ENCODE measurements around the gene DDX54. TPM values are rescaled to one million over a fixed set of nuclear protein-coding genes. Genes with fewer than 3 reads are reported as not detected.

DDX54 gene
- total RNA-seq, 2 donors from 2014 or later: 52.7 TPM

GRCh38 chr12:113186033-113186365 lies 721 bp upstream of the DDX54 start:
- TF ChIP-seq CTCF (IDR thresholded peaks at IDR 0.05) (no peak), POLR2A (IDR thresholded peaks at IDR 0.05) (no peak)
- peak overlapping the region; percentile 89 to 97 (median 95) for H3K27ac ChIP-seq
- intact Hi-C loops (cut with DNase I): no loop called here
- H3K4me1 ChIP-seq: peaks cover 34% of the 10 kb centered on the region
- no peaks in the 10 kb centered on the region for H3K27me3 ChIP-seq
- no peak for ATAC-seq
- no peak for DNase-seq
- no peaks in the 10 kb centered on the region for H3K36me3 ChIP-seq (replicated peaks in 1 of 2; ENCODE audit: insufficient read depth in 1 of 2, low read depth in 2 of 2)
- H3K9me3 ChIP-seq: no peaks in the 10 kb centered on the region
- 4 to 6% methylated on average over 3 to 11 of the region's 11 CpGs for WGBS, 2 donors
- H3K4me3 ChIP-seq: peak overlapping the region; percentile 81 to 82

GRCh38 chr12:113184900-113185179 lies 438 bp downstream of the DDX54 start:
- 0% methylated on average over 20 of the region's 20 CpGs; no CpG with 5 or more reads in 1 of the 2 donors for WGBS, 2 donors
- peak; percentile 88 to 89 (median 88) for DNase-seq
- intact Hi-C loops (cut with DNase I): no loop called here

GRCh38 chr12:113184098-113184899 lies 979 bp downstream of the DDX54 start:
- intact Hi-C loops (cut with DNase I): no loop called here
- H3K4me3 ChIP-seq: peak overlapping the region; percentile 81 to 82
- 25 to 29% methylated on average over 22 to 26 of the region's 26 CpGs for WGBS, 2 donors
- DNase-seq: no peak
- no peaks in the 10 kb centered on the region for H3K27me3 ChIP-seq
- peaks cover 34% of the 10 kb centered on the region for H3K4me1 ChIP-seq
- H3K9me3 ChIP-seq: no peaks in the 10 kb centered on the region
- H3K36me3 ChIP-seq (replicated peaks in 1 of 2; ENCODE audit: insufficient read depth in 1 of 2, low read depth in 2 of 2): peaks cover 9 to 10% of the 10 kb centered on the region in 2 donors
- ATAC-seq: peak; percentile 39
- TF ChIP-seq CTCF (IDR thresholded peaks at IDR 0.05) (peak in 1 of 7 experiments; percentile 1), POLR2A (IDR thresholded peaks at IDR 0.05) (no peak)
- H3K27ac ChIP-seq: peak overlapping the region; percentile 89 to 97 (median 95)

More at GRCh38 chr12:113184900-113185179, 438 bp downstream of the DDX54 start:
- ATAC-seq: peak; percentile 88
- H3K27me3 ChIP-seq: no peaks in the 10 kb centered on the region
- H3K9me3 ChIP-seq: no peaks in the 10 kb centered on the region
- peak overlapping the region; percentile 89 to 97 (median 95) for H3K27ac ChIP-seq
- peaks cover 34% of the 10 kb centered on the region for H3K4me1 ChIP-seq
- no peak for TF ChIP-seq CTCF (IDR thresholded peaks at IDR 0.05)
- TF ChIP-seq POLR2A (IDR thresholded peaks at IDR 0.05): no peak
- H3K4me3 ChIP-seq: peak overlapping the region; percentile 81 to 82
- H3K36me3 ChIP-seq (replicated peaks in 1 of 2; ENCODE audit: insufficient read depth in 1 of 2, low read depth in 2 of 2): peaks cover 4 to 6% of the 10 kb centered on the region in 2 donors

- H3K36me3 ChIP-seq (replicated peaks in 1 of 2; ENCODE audit: insufficient read depth in 1 of 2, low read depth in 2 of 2): peaks cover 16 to 19% of the 10 kb centered on the region in 2 donors
- H3K4me1 ChIP-seq: peaks cover 34% of the 10 kb centered on the region
- no peaks in the 10 kb centered on the region for H3K27me3 ChIP-seq
- WGBS, 2 donors: 93 to 95% methylated on average over 11 of the region's 11 CpGs
- intact Hi-C loops (cut with DNase I): no loop called here
- no peak for ATAC-seq
- no peak for DNase-seq
- TF ChIP-seq POLR2A (IDR thresholded peaks at IDR 0.05) (no peak), CTCF (IDR thresholded peaks at IDR 0.05) (no peak)
- no peak overlapping the region for H3K4me3 ChIP-seq
- no peaks in the 10 kb centered on the region for H3K9me3 ChIP-seq
- H3K27ac ChIP-seq: no peak overlapping the region
Measured at GRCh38 chr12:113183030-113183589, 2.2 kb downstream of the DDX54 start.

Data from body of pancreas (tissue), 4 donors.